ENCODE data around the gene CDH23.
A peak's percentile ranks its signal among the peaks of the same experiment; 100 is the strongest.
"Not testable (repeated sequence)": the region's sequence is repeated elsewhere in the genome, so short reads cannot be mapped to it uniquely, and the experiment has no call there.

CDH23 gene

GRCh38 chr10:71842856-71843686, 446.4 kb downstream of the CDH23 start:
- DNase-seq (ENCODE audit: low read depth, low spot score) = no peak
- H3K27ac ChIP-seq = no peak overlapping the region

DNA sequence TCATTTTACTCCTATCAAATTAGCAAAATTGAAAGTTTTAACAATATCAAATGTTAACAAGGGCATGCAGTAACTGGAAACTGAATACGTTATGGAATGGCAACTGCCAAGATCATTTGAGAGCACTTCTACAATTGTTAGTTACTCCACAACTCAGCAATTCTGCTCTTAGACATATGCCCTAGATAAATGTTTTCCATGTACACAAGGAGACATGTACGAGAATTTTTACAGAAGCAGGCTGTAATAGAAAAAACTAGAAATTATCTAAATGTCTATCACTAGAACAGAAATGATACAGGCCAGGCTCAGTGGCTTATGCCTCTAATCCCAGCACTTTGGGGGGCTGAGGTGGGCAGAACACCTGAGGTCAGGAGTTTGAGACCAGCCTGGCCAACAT, 447.4 kb downstream of the CDH23 start:
- H3K27ac ChIP-seq = no peak overlapping the region
- DNase-seq (ENCODE audit: low read depth, low spot score) = no peak

DNA sequence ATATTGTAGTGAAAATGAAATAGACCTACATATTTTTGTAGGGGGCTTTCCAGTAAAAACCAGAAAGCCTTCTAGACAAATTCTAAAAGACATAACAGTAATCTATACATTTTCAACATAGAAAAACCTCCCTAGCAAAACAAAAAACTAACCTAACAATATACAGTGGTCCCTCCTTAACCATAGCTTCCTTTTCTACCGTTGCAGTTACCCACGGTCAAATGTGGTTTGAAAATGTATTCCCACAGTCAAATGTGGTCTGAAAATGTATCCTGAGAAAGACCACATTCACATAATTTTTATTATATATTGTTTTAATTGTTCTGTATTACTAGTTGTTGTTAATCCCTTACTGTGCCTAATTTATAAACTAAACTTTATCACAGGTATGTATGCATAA, 448.0 kb downstream of the CDH23 start:
- H3K27ac ChIP-seq = no peak overlapping the region
- no peak for DNase-seq (ENCODE audit: low read depth, low spot score)

GRCh38 chr10:71845410-71846405, 449.0 kb downstream of the CDH23 start:
- DNase-seq (ENCODE audit: low read depth, low spot score) = no peak
- H3K27ac ChIP-seq = peak overlapping the region; percentile 77

DNA sequence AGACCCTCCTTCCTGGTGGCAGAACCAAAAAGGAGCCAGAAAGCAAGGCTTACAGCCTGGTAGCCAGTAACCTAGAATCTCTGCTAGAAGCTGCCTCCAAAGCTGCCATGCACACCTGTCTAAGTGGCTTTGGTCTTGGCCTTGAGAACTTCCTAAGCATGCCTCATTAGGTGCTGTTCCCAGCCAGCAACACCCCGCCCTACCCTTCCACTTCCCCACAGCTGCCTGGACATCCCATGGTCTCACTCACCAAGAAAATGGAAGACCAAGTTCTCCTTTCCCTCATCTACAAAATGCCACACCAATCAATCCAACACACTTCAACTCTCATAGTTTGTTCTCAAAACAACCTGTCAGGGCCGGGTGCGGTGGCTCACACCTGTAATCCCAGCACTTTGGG, 450.1 kb downstream of the CDH23 start:
- peak overlapping the region; percentile 77 for H3K27ac ChIP-seq
- no peak for DNase-seq (ENCODE audit: low read depth, low spot score)

DNA sequence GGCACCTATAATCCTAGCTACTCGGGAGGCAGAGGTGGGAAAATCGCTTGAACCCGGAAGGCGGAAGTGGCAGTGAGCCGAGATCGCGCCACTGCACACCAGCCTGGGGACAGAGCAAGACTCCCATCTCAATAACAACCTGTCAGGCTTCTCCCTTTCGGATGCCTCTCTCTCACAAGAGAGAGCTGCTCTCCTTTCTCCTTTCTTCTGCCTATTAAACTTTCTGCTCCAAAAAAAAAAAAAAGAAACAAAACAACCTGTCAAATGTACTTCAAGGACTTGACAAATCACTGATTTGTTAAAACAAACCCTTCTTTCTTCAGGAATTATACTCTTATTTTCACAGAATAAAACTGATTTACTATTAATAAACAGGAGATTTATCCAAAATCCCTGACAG, 450.7 kb downstream of the CDH23 start:
- no peak for DNase-seq (ENCODE audit: low read depth, low spot score)
- H3K27ac ChIP-seq = peak overlapping the region; percentile 77

GRCh38 chr10:71848325-71849275, 451.9 kb downstream of the CDH23 start:
- H3K27ac ChIP-seq = peak overlapping the region; percentile 77
- no peak for DNase-seq (ENCODE audit: low read depth, low spot score)

- H3K27ac ChIP-seq = no peak overlapping the region
- DNase-seq (ENCODE audit: low read depth, low spot score) = no peak
Measured at GRCh38 chr10:71849461-71849908, 452.8 kb downstream of the CDH23 start.

DNA sequence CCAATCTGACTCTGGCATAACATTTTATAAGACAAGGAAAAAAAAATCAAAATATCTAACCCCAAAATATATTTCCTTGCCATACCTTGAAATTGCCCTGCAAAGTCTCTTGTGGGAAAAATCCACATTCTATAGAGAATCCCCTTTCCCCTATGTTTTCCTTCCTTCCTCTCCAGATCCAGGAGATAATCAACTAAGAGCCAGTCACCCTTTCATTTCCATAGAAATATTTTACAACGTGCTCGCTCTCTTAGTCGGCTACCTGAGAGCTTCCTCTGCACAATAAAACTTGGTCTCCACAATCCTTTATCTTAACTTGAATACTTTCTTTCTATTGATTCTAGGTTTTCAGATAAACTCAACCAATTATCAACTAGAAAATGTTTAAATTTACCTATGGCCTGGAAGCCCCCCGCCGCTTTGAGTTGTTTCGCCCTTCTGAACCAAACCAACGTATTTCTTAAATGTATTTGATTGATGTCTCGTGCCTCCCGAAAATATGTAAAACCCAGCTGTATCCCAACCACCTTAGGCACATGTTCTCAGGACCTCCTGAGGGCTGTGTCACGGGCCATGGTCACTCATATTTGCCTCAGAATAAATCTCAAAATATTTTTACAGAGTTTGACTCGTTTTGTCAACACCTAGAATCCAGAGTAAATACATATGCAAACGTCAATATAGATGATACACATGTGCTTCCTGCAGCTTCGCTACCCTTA, 453.5 kb downstream of the CDH23 start:
- peak overlapping the region; percentile 85 for H3K27ac ChIP-seq

GRCh38 chr10:71850743-71851464, 454.2 kb downstream of the CDH23 start, which contains the start of gene PSAP:
TSS of gene PSAP (minus strand) at chr10:71851251. CDS start at chr10:71851221, 30 bp downstream.
- DNase-seq (ENCODE audit: low read depth, low spot score) = peak; percentile 81

More for the DNA sequence above, 453.5 kb downstream of the CDH23 start:
- DNase-seq (ENCODE audit: low read depth, low spot score) = no peak

GRCh38 chr10:71851465-71852095, 454.9 kb downstream of the CDH23 start:
- DNase-seq (ENCODE audit: low read depth, low spot score) = not testable (repeated sequence)
- H3K27ac ChIP-seq = peak overlapping the region; percentile 85

More at GRCh38 chr10:71850743-71851464, 454.2 kb downstream of the CDH23 start, which contains the start of gene PSAP:
- peak within 1 kb of the TSS; percentile 85 for H3K27ac ChIP-seq

DNA sequence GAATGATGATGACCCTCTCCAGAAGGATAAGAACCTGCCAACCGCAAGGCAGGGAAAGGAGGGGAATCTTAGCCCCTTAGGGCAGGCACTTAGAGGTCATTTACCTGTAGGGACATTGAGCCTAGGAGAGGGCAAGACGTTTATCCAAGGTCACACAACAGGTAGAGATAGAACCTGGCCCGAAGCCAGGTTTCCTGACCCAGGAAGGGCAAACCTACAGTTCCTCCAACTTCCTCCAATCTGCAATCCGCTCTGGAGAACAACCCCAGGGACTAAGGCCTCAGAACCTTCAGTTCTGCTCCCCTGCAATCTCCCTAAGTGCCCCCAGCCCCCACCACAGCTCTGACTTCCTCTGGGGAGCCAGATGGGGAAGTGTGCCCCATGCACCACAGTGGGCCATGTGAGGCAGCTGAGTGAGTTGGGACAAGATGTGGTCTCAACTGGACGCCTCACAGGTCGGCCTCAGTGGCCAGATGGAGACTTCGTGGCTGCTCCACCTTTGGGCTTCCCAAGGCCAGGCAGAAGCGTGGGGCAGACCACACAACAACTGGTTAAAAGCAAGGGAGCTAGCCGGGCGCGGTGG, 455.7 kb downstream of the CDH23 start:
- DNase-seq (ENCODE audit: low read depth, low spot score) = no peak
- no peak overlapping the region for H3K27ac ChIP-seq

GRCh38 chr10:71854031-71854430, 457.3 kb downstream of the CDH23 start:
- no peak for DNase-seq (ENCODE audit: low read depth, low spot score)
- H3K27ac ChIP-seq = no peak overlapping the region

DNA sequence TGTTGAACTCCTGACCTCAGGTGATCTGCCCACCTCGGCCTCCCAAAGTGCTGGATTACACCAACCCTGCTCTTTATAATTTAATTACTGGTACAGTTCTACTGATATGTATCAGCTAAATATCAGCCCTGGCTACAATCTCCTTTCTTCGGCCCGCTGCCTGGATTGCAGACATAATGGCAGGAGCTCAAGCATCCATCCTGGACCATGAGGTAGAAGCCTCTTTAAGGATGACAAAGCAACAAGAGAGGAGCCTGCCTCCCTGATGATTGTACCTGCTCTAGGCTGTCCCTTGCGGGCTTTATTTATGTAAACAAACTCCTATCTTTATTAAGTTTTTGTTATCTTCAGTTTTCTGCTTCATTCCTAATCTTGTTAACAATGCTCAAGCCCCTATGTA, 459.9 kb downstream of the CDH23 start:
- no peak overlapping the region for H3K27ac ChIP-seq

DNA sequence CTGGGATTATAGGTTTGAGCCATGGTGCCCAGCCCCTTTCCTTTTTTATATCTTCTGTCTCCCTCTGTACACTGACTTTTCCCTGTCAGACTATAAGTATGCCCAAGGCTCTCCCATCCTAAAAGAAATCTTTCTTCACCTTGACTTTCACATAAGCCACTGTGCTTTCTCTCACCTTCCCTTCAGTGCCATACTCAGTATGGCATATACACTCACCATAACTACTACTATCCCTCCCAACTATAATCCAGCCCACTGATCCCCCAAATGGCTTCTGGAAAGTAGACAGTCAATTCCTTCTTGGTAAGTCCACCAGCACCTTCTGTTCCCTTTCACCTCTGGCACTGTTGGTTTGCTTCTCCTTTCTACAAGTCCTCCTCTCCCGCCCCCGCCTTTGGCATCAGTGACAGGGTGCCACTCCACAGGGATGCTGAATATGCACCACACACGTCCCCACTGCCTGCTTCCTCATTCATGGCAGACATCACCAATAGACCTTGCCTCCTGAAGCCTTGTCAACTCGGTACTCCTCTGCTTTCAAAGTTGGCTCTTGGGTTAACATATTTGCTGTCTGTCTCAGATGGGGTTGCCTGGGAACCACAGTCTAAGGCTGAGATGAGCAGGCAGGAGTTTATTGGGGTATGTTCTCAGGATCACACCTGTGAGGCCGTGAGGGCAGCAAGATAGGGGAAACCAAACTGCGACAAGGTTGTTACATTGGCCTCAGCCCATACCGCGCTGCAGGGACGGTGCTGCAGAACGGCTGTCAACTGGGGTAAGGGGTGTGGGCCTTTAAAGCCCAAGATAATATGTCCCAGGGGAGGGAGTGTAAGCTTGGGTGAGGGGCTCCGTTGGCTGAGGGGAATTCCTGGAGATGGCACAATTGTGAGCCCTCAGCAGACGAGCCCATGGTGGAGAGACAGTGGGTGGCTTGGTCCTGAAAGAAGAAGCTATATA, 461.5 kb downstream of the CDH23 start:
- DNase-seq (ENCODE audit: low read depth, low spot score) = no peak
- H3K27ac ChIP-seq = no peak overlapping the region

More for the DNA sequence above, 459.9 kb downstream of the CDH23 start:
- no peak for DNase-seq (ENCODE audit: low read depth, low spot score)
